GM23248 (cell line): ENCODE measurements around the gene ATP2A3.

ENCODE experiments used
- EZH2 ChIP-seq: fragments of 200-600 bp; sonication (generic); IDR thresholded peaks from 2 replicates; pipeline ENCODE4 v1.6.1; 2018; ENCODE audit warnings: antibody characterized with exemption, mild to moderate bottlenecking; ENCODE audit not compliant: insufficient read depth, poor library complexity, severe bottlenecking
- EZH2phosphoT487 ChIP-seq: fragments of 200-600 bp; sonication (generic); IDR thresholded peaks from 2 replicates; pipeline ENCODE4 v1.6.1; 2018; ENCODE audit warnings: antibody characterized with exemption, moderate library complexity, mild to moderate bottlenecking, low read depth; ENCODE audit not compliant: insufficient read depth

GRCh38 chr17:3954976-3955672 lies 9.1 kb downstream of the ATP2A3 start:
- TF ChIP-seq EZH2 (no peak), EZH2phosphoT487 (no peak)
